H54 (cell line): ENCODE results near the gene STAU1.

ENCODE experiments used
- DNase-seq: peaks from one replicate; pipeline ENCODE4 v3.0.0; 2011; ENCODE audit warnings: low spot score, mixed read lengths; ENCODE audit not compliant: insufficient read length
- FAIRE-seq: peaks from 3 replicates; lab custom pipeline; 2011; peaks lifted over from hg19 to GRCh38; lab: Jason Lieb, UNC
- POLR2A ChIP-seq: IDR thresholded peaks from 2 replicates; pipeline ENCODE4 v1.6.1; 2011; ENCODE audit warnings: low read depth, mild to moderate bottlenecking, low read length

Gene STAU1

GRCh38 chr20:49078310-49078709 lies 109.8 kb downstream of the STAU1 start:
- FAIRE-seq (no peak), DNase-seq (no peak)
- TF ChIP-seq POLR2A, result no peak

- no peak for DNase-seq
- TF ChIP-seq POLR2A, result no peak
- FAIRE-seq, result no peak
Observed at GRCh38 chr20:49074521-49074920, 113.6 kb downstream of the STAU1 start.
